Vagina (tissue), 2 donors: ENCODE results near the gene DYSF. TPM values are rescaled to one million over a fixed set of nuclear protein-coding genes. Genes with fewer than 3 reads are reported as not detected.

Experiments used
- DNase-seq, 2 donors: peaks; one replicate each; pipeline ENCODE4 v3.0.0-alpha.2; 2017; ENCODE audit errors: extremely low spot score in 2 of 2
- H3K27ac ChIP-seq: fragments of 200-600 bp; sonication (generic); one replicate; pipeline ENCODE4 v1.5.1; 2019
- H3K27me3 ChIP-seq: fragments of 200-600 bp; sonication (generic); one replicate; pipeline ENCODE4 v1.5.1; 2019
- H3K36me3 ChIP-seq, 2 donors: fragments of 200-600 bp; sonication (generic); one replicate each; pipeline ENCODE4 v1.5.1; 2017 to 2019
- H3K4me1 ChIP-seq: fragments of 200-600 bp; sonication (generic); one replicate; pipeline ENCODE4 v1.5.1; 2019
- H3K4me3 ChIP-seq, 2 donors: fragments of 200-600 bp; sonication (generic); 1 replicate in 1 of 2; 2 replicates in 1 of 2; pipeline ENCODE4 v1.5.1; 2016 to 2019
- H3K9me3 ChIP-seq: fragments of 200-600 bp; sonication (generic); one replicate; pipeline ENCODE4 v1.5.1; 2019
- POLR2A ChIP-seq, 2 donors: fragments of 450-650 bp; IDR thresholded peaks; one replicate each; pipeline ENCODE4 v1.6.1; 2017; ENCODE audit warnings: antibody characterized with exemption in 2 of 2, mild to moderate bottlenecking in 2 of 2, moderate library complexity in 2 of 2
- POLR2AphosphoS5 ChIP-seq, 2 donors: sonication (generic); formaldehyde crosslinking; IDR thresholded peaks; one replicate each; pipeline ENCODE4 v1.9.0; 2017; ENCODE audit warnings: antibody characterized with exemption in 2 of 2, mild to moderate bottlenecking in 2 of 2, low read depth in 1 of 2; ENCODE audit not compliant: insufficient read depth in 1 of 2
- intact Hi-C: fragments of 100-400 bp; cut with DNase I; formaldehyde crosslinking; loops from one replicate; pipeline ENCODE4 v1.15.1; 2023
- total RNA-seq: library from RNA; depleted of rRNA; stranded (reverse); fragments of >200 nt; gene quantifications from one replicate; pipeline ENCODE4 v1.2.3, GENCODE V29; 2016
- TF ChIP-seq, protein P1 (sequence below), 3 experiments: fragments of 450-650 bp in 2 of 3; fragments of 200-600 bp in 1 of 3; sonication (generic) in 1 of 3; IDR thresholded peaks; one replicate each; pipeline ENCODE4 v1.5.1; 2017 to 2019; ENCODE audit warnings: antibody characterized with exemption in 3 of 3, mild to moderate bottlenecking in 2 of 3, moderate library complexity in 2 of 3

DYSF gene
- total RNA-seq, 1 donor from 2014 or later: 10.1 TPM

GRCh38 chr2:71598526-71598925 lies 145.2 kb downstream of the DYSF start:
- DNase-seq: no peak
- Histone ChIP-seq H3K4me1 (peaks cover 4% of the 10 kb centered on the region), H3K36me3 (no peaks in the 10 kb centered on the region), H3K4me3 (no peak overlapping the region), H3K9me3 (no peaks in the 10 kb centered on the region), H3K27me3 (no peaks in the 10 kb centered on the region), H3K27ac (no peak overlapping the region)
- TF ChIP-seq POLR2A (IDR thresholded peaks at IDR 0.05) (no peak), POLR2AphosphoS5 (IDR thresholded peaks at IDR 0.05; ENCODE audit: insufficient read depth in 1 of 2, low read depth in 1 of 2) (no peak)
- TF ChIP-seq, protein P1, sequence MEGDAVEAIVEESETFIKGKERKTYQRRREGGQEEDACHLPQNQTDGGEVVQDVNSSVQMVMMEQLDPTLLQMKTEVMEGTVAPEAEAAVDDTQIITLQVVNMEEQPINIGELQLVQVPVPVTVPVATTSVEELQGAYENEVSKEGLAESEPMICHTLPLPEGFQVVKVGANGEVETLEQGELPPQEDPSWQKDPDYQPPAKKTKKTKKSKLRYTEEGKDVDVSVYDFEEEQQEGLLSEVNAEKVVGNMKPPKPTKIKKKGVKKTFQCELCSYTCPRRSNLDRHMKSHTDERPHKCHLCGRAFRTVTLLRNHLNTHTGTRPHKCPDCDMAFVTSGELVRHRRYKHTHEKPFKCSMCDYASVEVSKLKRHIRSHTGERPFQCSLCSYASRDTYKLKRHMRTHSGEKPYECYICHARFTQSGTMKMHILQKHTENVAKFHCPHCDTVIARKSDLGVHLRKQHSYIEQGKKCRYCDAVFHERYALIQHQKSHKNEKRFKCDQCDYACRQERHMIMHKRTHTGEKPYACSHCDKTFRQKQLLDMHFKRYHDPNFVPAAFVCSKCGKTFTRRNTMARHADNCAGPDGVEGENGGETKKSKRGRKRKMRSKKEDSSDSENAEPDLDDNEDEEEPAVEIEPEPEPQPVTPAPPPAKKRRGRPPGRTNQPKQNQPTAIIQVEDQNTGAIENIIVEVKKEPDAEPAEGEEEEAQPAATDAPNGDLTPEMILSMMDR (IDR thresholded peaks at IDR 0.05): no peak
- intact Hi-C loops: no loop called here

GRCh38 chr2:71599038-71599437 lies 145.7 kb downstream of the DYSF start:
- Histone ChIP-seq H3K27ac (no peak overlapping the region), H3K27me3 (no peaks in the 10 kb centered on the region), H3K4me1 (peaks cover 9% of the 10 kb centered on the region), H3K4me3 (no peak overlapping the region), H3K9me3 (no peaks in the 10 kb centered on the region), H3K36me3 (no peaks in the 10 kb centered on the region)
- no peak for TF ChIP-seq POLR2AphosphoS5 (IDR thresholded peaks at IDR 0.05; ENCODE audit: insufficient read depth in 1 of 2, low read depth in 1 of 2)
- TF ChIP-seq POLR2A (IDR thresholded peaks at IDR 0.05): no peak
- TF ChIP-seq, protein P1 (IDR thresholded peaks at IDR 0.05): no peak
- DNase-seq: no peak
- intact Hi-C loops: no loop called here

- Histone ChIP-seq H3K27me3 (no peaks in the 10 kb centered on the region), H3K27ac (no peak overlapping the region), H3K9me3 (no peaks in the 10 kb centered on the region), H3K36me3 (no peaks in the 10 kb centered on the region), H3K4me1 (peaks cover 11% of the 10 kb centered on the region), H3K4me3 (no peak overlapping the region)
- TF ChIP-seq POLR2A (IDR thresholded peaks at IDR 0.05) (no peak), POLR2AphosphoS5 (IDR thresholded peaks at IDR 0.05; ENCODE audit: insufficient read depth in 1 of 2, low read depth in 1 of 2) (no peak)
- TF ChIP-seq, protein P1 (IDR thresholded peaks at IDR 0.05): no peak
- DNase-seq: no peak
- intact Hi-C loops: no loop called here
Observed at GRCh38 chr2:71599646-71600236, 146.4 kb downstream of the DYSF start.

DNA sequence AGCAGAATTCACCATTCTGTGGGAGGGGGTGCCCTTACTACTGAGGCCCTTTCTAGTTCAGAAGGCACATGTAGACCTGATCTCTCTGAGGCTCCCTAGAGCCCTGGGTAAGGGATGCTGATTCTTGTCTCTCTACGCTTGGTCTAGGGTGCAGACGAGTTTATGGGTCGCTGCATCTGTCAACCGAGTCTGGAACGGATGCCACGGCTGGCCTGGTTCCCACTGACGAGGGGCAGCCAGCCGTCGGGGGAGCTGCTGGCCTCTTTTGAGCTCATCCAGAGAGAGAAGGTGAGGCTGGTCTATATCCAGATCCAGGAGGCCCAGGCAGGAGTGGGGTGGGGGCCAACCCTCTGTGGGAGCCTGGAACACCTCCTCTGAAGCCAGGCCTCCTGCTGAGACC lies 147.2 kb downstream of the DYSF start:
- Histone ChIP-seq H3K27ac (no peak overlapping the region), H3K27me3 (no peaks in the 10 kb centered on the region), H3K4me3 (no peak overlapping the region), H3K36me3 (no peaks in the 10 kb centered on the region), H3K4me1 (peaks cover 19% of the 10 kb centered on the region), H3K9me3 (no peaks in the 10 kb centered on the region)
- DNase-seq: no peak
- TF ChIP-seq POLR2A (IDR thresholded peaks at IDR 0.05) (no peak), POLR2AphosphoS5 (IDR thresholded peaks at IDR 0.05; ENCODE audit: insufficient read depth in 1 of 2, low read depth in 1 of 2) (no peak)
- TF ChIP-seq, protein P1 (IDR thresholded peaks at IDR 0.05): no peak
- intact Hi-C loops: no loop called here
